K562 (cell line): ENCODE data around the gene MEF2C. TPM values are rescaled to one million over a fixed set of nuclear protein-coding genes. Genes with fewer than 3 reads are reported as not detected.

Experiments used
- ATAC-seq: fragments of 200-7000 bp; cut with Tn5 transposase; 3 replicates; pipeline ENCODE4 v1.9.1; 2020; ENCODE audit warnings: moderate library complexity
- BruUV-seq: library from RNA; stranded (reverse); fragments of 400-500 nt; replicated peaks from 2 replicates; lab custom pipeline; 2021; lab: Mats Ljungman, UMichigan
- CTCF ChIA-PET: fragments of 300-600 bp; formaldehyde crosslinking; extraction: SDS; loops from one replicate; lab custom pipeline; 2021; ENCODE audit warnings: low intra/inter-chr PET ratio; lab: Yijun Ruan, JAX
- POLR2A ChIA-PET: fragments of 300-600, 350-650 bp; sonication (Branson Sonifier 250); formaldehyde crosslinking; extraction: SDS; loops from one replicate; lab custom pipeline; 2021; ENCODE audit warnings: antibody characterized with exemption, inconsistent platforms; lab: Yijun Ruan, JAX
- DNase-seq, 4 experiments: peaks; one replicate each; pipeline versions ENCODE4 v3.0.0 to v3.0.0-alpha.2; 2011 to 2018; ENCODE audit warnings: low spot score in 3 of 4, mixed read lengths in 3 of 4; ENCODE audit errors: extremely low read depth in 1 of 4
- FAIRE-seq: peaks from 2 replicates; lab custom pipeline; 2011; peaks lifted over from hg19 to GRCh38; lab: Jason Lieb, UNC
- H2AFZ ChIP-seq: 2 replicates; pipeline ENCODE4 v1.6.0; 2011; ENCODE audit warnings: low read depth, low read length, control low read depth, inconsistent platforms
- H3K27ac ChIP-seq: fragments of 200-600 bp; 3 replicates; pipeline ENCODE4 v1.8.0; 2011; ENCODE audit warnings: low read depth, mild to moderate bottlenecking, control low read depth, inconsistent platforms, low read length, moderate library complexity, mixed read lengths; ENCODE audit errors: extremely low read depth
- H3K27me3 ChIP-seq, 2 experiments: fragments of 300-600 bp in 1 of 2; 2 replicates in 1 of 2; 3 replicates in 1 of 2; pipeline versions ENCODE4 v1.6.0 to v1.8.0; 2011; ENCODE audit warnings: inconsistent platforms in 2 of 2, low read length in 2 of 2, mild to moderate bottlenecking in 1 of 2, mixed read lengths in 1 of 2, moderate library complexity in 1 of 2; ENCODE audit not compliant: control insufficient read depth in 2 of 2, insufficient read depth in 2 of 2
- H3K36me3 ChIP-seq: fragments of 300-600 bp; 3 replicates; pipeline ENCODE4 v1.8.0; 2011; ENCODE audit warnings: mild to moderate bottlenecking, low read length, inconsistent platforms; ENCODE audit not compliant: control insufficient read depth, insufficient read depth
- H3K4me1 ChIP-seq, 2 experiments: fragments of 200-600 bp in 1 of 2; replicated peaks in 1 of 2; 2 replicates in 1 of 2; 3 replicates in 1 of 2; pipeline versions ENCODE4 v1.5.1 to v1.8.0; 2011; ENCODE audit warnings: inconsistent platforms in 2 of 2, low read length in 2 of 2, mild to moderate bottlenecking in 1 of 2, mixed read lengths in 1 of 2, moderate library complexity in 1 of 2; ENCODE audit not compliant: control insufficient read depth in 2 of 2, insufficient read depth in 2 of 2
- H3K4me2 ChIP-seq: 2 replicates; pipeline ENCODE4 v1.6.1; 2011; ENCODE audit warnings: low read length, control low read depth, inconsistent platforms, mixed read lengths; ENCODE audit not compliant: insufficient read depth
- H3K4me3 ChIP-seq: fragments of 200-600 bp; sonication (generic), shearing (Covaris generic); 2 replicates; pipeline ENCODE4 v1.5.1; 2016; ENCODE audit warnings: control low read depth, inconsistent platforms
- H3K79me2 ChIP-seq: fragments of 200-600 bp; 3 replicates; pipeline ENCODE4 v1.8.0; 2011; ENCODE audit warnings: low read length, inconsistent platforms; ENCODE audit not compliant: control insufficient read depth, insufficient read depth
- H3K9ac ChIP-seq, 2 experiments: 2 replicates each; pipeline versions ENCODE4 v1.6.0 to v1.6.1; 2011; ENCODE audit warnings: low read depth in 2 of 2, low read length in 2 of 2, control low read depth in 1 of 2, inconsistent platforms in 1 of 2, mild to moderate bottlenecking in 1 of 2, mixed read lengths in 1 of 2; ENCODE audit not compliant: insufficient read depth in 1 of 2
- H3K9me1 ChIP-seq: one replicate; pipeline ENCODE4 v1.6.0; 2011; ENCODE audit warnings: inconsistent platforms, mild to moderate bottlenecking, low read length, moderate library complexity; ENCODE audit not compliant: control insufficient read depth, insufficient read depth
- H3K9me3 ChIP-seq: replicated peaks from 2 replicates; pipeline ENCODE4 v1.5.1; 2011; ENCODE audit warnings: low read depth, low read length, inconsistent platforms; ENCODE audit not compliant: control insufficient read depth, insufficient read depth
- H4K20me1 ChIP-seq: replicated peaks from 2 replicates; pipeline ENCODE4 v1.6.1; 2011; ENCODE audit warnings: low read length, inconsistent platforms, mixed read lengths; ENCODE audit not compliant: control insufficient read depth, insufficient read depth
- ATF7 ChIP-seq: fragments of 450-650 bp; IDR thresholded peaks from 2 replicates; pipeline ENCODE4 v1.7.1; 2014; ENCODE audit warnings: mild to moderate bottlenecking, moderate library complexity
- CBFA2T3 ChIP-seq: fragments of 450-650 bp; IDR thresholded peaks from 2 replicates; pipeline ENCODE4 v1.6.1; 2017
- ETV5 ChIP-seq: sonication (generic); formaldehyde crosslinking; IDR thresholded peaks from 2 replicates; pipeline ENCODE4 v1.4.0; 2020; ENCODE audit warnings: low read depth, mild to moderate bottlenecking, missing genetic modification reagents
- FOXK1 ChIP-seq: sonication (generic); formaldehyde crosslinking; IDR thresholded peaks from 2 replicates; pipeline ENCODE4 v1.8.0; 2022; ENCODE audit warnings: missing genetic modification reagents, mild to moderate bottlenecking, borderline replicate concordance
- ZNF384 ChIP-seq: IDR thresholded peaks from 2 replicates; pipeline ENCODE4 v1.6.1; 2012; ENCODE audit warnings: low read depth, low read length, improper control_type of control experiment
- WGBS: fragments of 100-300 bp; shearing (Covaris generic); methylation state at CpG from one replicate; pipeline ENCODE4 v1.1.6; 2016; ENCODE audit warnings: low coverage, mixed read lengths; ENCODE audit not compliant: insufficient coverage; ENCODE audit errors: missing lambda C conversion rate; 5-methylcytosine and 5-hydroxymethylcytosine counted together
- in situ Hi-C: fragments of 300-500 bp; cut with MboI; formaldehyde crosslinking; loops from 4 replicates; pipeline ENCODE4 v1.15.0; 2018; ENCODE audit warnings: inconsistent platforms, mixed read lengths
- intact Hi-C: fragments of 100-400 bp; cut with micrococcal nuclease; formaldehyde crosslinking; loops from 2 replicates; pipeline ENCODE4 v1.14.2; 2022
- polyA plus RNA-seq, 8 experiments: library from polyadenylated mRNA; depleted of rRNA in 4 of 8; stranded (reverse) in 5 of 8; unstranded in 3 of 8; fragments of >200 nt; fragmentation: Nextera tagmentation in 2 of 8; fragmentation: Illumina TruSeq in 1 of 8; extraction: Ambion mirVana in 2 of 8; extraction: Trizol in 1 of 8; gene quantifications; 2 replicates each; pipeline versions ENCODE4 v1.2.1 to v1.2.3, GENCODE V29; 2011 to 2014; ENCODE audit warnings: inconsistent platforms in 1 of 8, missing spikeins in 1 of 8
- total RNA-seq, 7 experiments: library from RNA; depleted of rRNA in 6 of 7; stranded (reverse); fragments of >200 nt in 6 of 7; fragmentation: Illumina TruSeq in 2 of 7; extraction: Trizol in 2 of 7; gene quantifications; 2 replicates each; pipeline versions ENCODE4 v1.2.1 to v1.2.3, GENCODE V29; 2011 to 2021; ENCODE audit warnings: low replicate concordance in 1 of 7
- TF ChIP-seq, protein P1 (sequence below): sonication (generic); formaldehyde crosslinking; IDR thresholded peaks from 2 replicates; pipeline ENCODE4 v1.8.0; 2023; ENCODE audit warnings: mild to moderate bottlenecking, missing genetic modification reagents
- TF ChIP-seq, protein P2 (sequence below): sonication (generic); formaldehyde crosslinking; IDR thresholded peaks from 2 replicates; pipeline ENCODE4 v1.8.0; 2022; ENCODE audit warnings: mild to moderate bottlenecking, missing genetic modification reagents

Gene MEF2C
- total and polyA plus RNA-seq, 9 of the 15 experiments (the other 6 are each of a cell fraction or from before 2014, with no cell fraction given): 25.1 to 67.8 (median 58.3) TPM

GRCh38 chr5:88888848-88889188 is 5.8 kb upstream of the MEF2C start:
- H3K79me2 ChIP-seq: peaks cover 17% of the 10 kb centered on the region
- no peaks in the 10 kb centered on the region for H3K36me3 ChIP-seq
- intact Hi-C loops: loop anchor here (10.0 kb wide), 1 partner anchor 156 kb away; no protein-coding TSS in a partner anchor
- no peaks in the 10 kb centered on the region for H3K9me3 ChIP-seq
- no TSS peak for BruUV-seq
- no peak overlapping the region for H3K4me3 ChIP-seq
- CTCF ChIA-PET: no interaction called here
- no peak overlapping the region for H3K4me2 ChIP-seq
- no peaks in the 10 kb centered on the region for H4K20me1 ChIP-seq
- in situ Hi-C loops: no loop called here
- no peak for DNase-seq
- no peak overlapping the region for H3K9ac ChIP-seq
- POLR2A ChIA-PET: no interaction called here
- H3K9me1 ChIP-seq: no peaks in the 10 kb centered on the region
- no peak for FAIRE-seq
- no peak overlapping the region for H2AFZ ChIP-seq
- no peak for ATAC-seq
- H3K27me3 ChIP-seq: no peaks in the 10 kb centered on the region
- H3K4me1 ChIP-seq: peaks cover 2 to 8% of the 10 kb centered on the region in 2 experiments; a peak in 4 of 5 replicates
- H3K27ac ChIP-seq: no peak overlapping the region
- 64% methylated on average over 9 of the region's 9 CpGs for WGBS
- TF ChIP-seq FOXK1 (CRISPR knock-in tag): no peak
- TF ChIP-seq, protein P1, sequence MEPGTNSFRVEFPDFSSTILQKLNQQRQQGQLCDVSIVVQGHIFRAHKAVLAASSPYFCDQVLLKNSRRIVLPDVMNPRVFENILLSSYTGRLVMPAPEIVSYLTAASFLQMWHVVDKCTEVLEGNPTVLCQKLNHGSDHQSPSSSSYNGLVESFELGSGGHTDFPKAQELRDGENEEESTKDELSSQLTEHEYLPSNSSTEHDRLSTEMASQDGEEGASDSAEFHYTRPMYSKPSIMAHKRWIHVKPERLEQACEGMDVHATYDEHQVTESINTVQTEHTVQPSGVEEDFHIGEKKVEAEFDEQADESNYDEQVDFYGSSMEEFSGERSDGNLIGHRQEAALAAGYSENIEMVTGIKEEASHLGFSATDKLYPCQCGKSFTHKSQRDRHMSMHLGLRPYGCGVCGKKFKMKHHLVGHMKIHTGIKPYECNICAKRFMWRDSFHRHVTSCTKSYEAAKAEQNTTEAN: no peak
- TF ChIP-seq, protein P2, sequence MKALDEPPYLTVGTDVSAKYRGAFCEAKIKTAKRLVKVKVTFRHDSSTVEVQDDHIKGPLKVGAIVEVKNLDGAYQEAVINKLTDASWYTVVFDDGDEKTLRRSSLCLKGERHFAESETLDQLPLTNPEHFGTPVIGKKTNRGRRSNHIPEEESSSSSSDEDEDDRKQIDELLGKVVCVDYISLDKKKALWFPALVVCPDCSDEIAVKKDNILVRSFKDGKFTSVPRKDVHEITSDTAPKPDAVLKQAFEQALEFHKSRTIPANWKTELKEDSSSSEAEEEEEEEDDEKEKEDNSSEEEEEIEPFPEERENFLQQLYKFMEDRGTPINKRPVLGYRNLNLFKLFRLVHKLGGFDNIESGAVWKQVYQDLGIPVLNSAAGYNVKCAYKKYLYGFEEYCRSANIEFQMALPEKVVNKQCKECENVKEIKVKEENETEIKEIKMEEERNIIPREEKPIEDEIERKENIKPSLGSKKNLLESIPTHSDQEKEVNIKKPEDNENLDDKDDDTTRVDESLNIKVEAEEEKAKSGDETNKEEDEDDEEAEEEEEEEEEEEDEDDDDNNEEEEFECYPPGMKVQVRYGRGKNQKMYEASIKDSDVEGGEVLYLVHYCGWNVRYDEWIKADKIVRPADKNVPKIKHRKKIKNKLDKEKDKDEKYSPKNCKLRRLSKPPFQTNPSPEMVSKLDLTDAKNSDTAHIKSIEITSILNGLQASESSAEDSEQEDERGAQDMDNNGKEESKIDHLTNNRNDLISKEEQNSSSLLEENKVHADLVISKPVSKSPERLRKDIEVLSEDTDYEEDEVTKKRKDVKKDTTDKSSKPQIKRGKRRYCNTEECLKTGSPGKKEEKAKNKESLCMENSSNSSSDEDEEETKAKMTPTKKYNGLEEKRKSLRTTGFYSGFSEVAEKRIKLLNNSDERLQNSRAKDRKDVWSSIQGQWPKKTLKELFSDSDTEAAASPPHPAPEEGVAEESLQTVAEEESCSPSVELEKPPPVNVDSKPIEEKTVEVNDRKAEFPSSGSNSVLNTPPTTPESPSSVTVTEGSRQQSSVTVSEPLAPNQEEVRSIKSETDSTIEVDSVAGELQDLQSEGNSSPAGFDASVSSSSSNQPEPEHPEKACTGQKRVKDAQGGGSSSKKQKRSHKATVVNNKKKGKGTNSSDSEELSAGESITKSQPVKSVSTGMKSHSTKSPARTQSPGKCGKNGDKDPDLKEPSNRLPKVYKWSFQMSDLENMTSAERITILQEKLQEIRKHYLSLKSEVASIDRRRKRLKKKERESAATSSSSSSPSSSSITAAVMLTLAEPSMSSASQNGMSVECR (CRISPR knock-in tag): no peak
- TF ChIP-seq ETV5 (CRISPR knock-in tag): no peak
- no peak for TF ChIP-seq CBFA2T3
- TF ChIP-seq ATF7: no peak
- TF ChIP-seq ZNF384: no peak
